Kidney epithelial cell (primary cell): ENCODE data around the gene SUV39H2. TPM values are rescaled to one million over a fixed set of nuclear protein-coding genes. Genes with fewer than 3 reads are reported as not detected.
A peak's percentile ranks its signal among the peaks of the same experiment; 100 is the strongest.

ENCODE experiments used
- DNase-seq: peaks from one replicate; pipeline ENCODE4 v3.0.0-alpha.2; 2010; ENCODE audit warnings: low read depth
- H3K27me3 ChIP-seq: 2 replicates; pipeline ENCODE4 v1.6.0; 2011; ENCODE audit warnings: low read length; ENCODE audit not compliant: control insufficient read depth, insufficient read depth
- H3K36me3 ChIP-seq: 2 replicates; pipeline ENCODE4 v1.5.1; 2011; ENCODE audit warnings: low read length; ENCODE audit not compliant: control insufficient read depth, insufficient read depth
- H3K4me3 ChIP-seq: 2 replicates; pipeline ENCODE4 v1.5.1; 2011; ENCODE audit warnings: low read depth, mild to moderate bottlenecking, control low read depth, low read length
- total RNA-seq: library from RNA; depleted of rRNA; stranded (reverse); fragments of >200 nt; gene quantifications from 2 replicates; pipeline ENCODE4 v1.2.3, GENCODE V29; 2015
- TF ChIP-seq, protein P1 (sequence below): IDR thresholded peaks from 2 replicates; pipeline ENCODE4 v1.5.1; 2011; ENCODE audit warnings: mild to moderate bottlenecking, moderate library complexity, low read length, control low read depth, inconsistent platforms; ENCODE audit not compliant: insufficient read depth, poor library complexity, severe bottlenecking

Gene SUV39H2
- total RNA-seq, 1 donor from 2014 or later = 11.7 TPM

DNA sequence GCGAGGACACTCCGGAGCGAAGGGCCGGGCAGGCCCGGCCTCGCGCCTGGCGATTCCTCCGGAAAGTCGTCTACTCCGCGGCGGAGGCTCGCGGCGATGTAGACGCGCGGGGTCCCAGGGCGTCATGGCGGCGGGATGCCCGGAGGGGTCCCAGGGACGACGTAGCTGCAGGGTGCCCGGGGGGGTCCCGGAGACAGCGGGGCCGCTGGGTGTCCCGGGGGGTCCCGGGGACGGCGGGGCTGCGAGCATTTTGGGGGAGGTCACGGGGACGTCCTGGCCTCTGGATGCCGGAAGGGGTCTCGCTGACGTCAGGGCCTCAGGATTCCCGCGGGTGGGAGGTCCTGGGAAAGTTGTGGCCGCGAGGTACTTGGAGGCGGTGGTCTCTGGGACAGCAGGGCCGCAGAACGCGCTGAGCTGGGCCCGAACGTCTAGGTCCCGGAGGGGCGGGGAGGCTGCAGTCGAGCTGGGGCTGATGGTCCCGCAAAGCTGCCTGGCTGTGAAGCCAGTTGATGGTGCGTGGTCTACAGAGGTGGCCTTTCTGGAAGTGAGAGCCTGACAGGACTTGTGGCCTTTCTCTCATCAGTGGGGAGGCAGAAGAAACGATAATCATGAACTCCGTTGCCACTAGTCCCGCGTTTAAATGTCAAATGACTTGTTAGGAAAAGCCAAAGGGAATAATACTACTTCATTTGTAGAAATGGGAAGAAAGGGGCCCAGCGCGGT, 39.9 kb upstream of the SUV39H2 start:
- Histone ChIP-seq H3K27me3 (no peaks in the 10 kb centered on the region), H3K36me3 (peaks cover 2% of the 10 kb centered on the region), H3K4me3 (peak overlapping the region; percentile 91)
- TF ChIP-seq, protein P1, sequence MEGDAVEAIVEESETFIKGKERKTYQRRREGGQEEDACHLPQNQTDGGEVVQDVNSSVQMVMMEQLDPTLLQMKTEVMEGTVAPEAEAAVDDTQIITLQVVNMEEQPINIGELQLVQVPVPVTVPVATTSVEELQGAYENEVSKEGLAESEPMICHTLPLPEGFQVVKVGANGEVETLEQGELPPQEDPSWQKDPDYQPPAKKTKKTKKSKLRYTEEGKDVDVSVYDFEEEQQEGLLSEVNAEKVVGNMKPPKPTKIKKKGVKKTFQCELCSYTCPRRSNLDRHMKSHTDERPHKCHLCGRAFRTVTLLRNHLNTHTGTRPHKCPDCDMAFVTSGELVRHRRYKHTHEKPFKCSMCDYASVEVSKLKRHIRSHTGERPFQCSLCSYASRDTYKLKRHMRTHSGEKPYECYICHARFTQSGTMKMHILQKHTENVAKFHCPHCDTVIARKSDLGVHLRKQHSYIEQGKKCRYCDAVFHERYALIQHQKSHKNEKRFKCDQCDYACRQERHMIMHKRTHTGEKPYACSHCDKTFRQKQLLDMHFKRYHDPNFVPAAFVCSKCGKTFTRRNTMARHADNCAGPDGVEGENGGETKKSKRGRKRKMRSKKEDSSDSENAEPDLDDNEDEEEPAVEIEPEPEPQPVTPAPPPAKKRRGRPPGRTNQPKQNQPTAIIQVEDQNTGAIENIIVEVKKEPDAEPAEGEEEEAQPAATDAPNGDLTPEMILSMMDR = no peak
- no peak for DNase-seq

DNA sequence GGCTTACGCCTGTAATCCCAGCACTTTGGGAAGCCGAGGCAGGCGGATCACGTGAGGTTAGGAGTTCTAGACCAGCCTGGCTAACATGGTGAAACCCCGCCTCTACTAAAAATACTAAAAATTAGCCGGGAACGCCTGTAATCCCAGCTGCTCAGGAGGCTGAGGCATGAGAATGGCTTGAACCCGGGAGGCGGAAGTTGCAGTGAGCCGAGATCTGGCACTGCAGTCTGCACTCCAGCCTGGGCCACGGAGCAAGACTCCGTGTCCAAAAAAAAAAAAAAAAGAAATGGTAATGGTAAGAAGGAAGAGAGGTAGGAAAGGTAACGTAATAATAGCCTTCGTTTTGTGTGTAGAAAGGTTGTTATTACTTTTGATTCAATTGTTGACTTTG, 39.4 kb upstream of the SUV39H2 start:
- TF ChIP-seq, protein P1 = no peak
- peak overlapping the region; percentile 91 for H3K4me3 ChIP-seq
- no peaks in the 10 kb centered on the region for H3K27me3 ChIP-seq
- peaks cover 2% of the 10 kb centered on the region for H3K36me3 ChIP-seq
- DNase-seq = no peak

DNA sequence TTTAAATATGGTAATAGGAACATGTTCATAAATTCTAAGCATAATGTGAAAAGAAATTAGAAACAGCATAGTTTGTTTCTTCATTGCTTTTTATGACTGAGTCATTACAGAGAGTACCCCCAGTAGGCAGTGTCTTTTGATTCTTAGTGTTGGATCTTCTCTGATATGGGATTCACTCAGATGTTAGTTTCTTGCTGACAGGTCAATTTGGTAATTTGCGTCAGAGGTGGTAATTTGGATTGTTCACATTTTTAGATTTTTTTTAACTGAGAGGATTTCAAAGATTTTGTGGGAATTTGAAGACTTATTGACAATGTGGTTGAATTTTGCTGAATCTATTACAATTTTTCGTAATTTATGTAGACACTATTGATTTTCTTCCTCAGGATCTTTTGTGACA, 38.5 kb upstream of the SUV39H2 start:
- TF ChIP-seq, protein P1 = no peak
- H3K36me3 ChIP-seq = peaks cover 2% of the 10 kb centered on the region
- no peak for DNase-seq
- H3K27me3 ChIP-seq = no peaks in the 10 kb centered on the region
- H3K4me3 ChIP-seq = no peak overlapping the region

DNA sequence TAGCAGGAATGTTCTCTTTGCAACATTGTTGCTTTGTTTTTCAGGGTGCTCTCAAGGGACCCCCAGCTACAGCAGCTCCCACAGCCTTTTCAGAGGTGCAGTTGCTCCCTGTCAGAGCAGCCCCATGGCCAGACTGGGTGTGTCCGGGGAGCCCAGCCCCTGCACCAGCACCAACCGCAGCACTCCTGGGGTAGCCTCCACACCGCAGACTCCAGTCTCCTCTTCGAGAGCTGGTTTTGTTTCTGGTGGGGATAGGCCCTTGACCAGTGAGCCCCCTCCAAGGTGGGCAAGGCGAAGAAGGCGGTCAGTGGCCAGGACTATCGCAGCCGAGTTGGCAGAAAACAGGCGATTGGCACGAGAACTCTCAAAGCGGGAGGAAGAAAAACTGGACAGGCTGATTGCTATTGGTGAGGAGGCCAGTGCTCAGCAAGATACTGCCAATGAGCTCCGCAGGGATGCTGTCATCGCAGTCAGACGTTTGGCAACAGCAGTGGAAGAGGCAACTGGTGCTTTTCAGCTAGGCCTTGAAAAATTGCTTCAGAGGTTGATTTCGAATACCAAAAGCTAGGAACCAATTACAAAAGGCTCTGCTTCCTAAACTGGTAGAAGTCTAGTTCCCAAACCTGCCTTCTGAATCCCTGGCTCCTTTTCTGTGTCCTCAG, 35.2 kb upstream of the SUV39H2 start:
- TF ChIP-seq, protein P1 = no peak
- Histone ChIP-seq H3K36me3 (peaks cover 2% of the 10 kb centered on the region), H3K27me3 (no peaks in the 10 kb centered on the region), H3K4me3 (no peak overlapping the region)
- DNase-seq = no peak

DNA sequence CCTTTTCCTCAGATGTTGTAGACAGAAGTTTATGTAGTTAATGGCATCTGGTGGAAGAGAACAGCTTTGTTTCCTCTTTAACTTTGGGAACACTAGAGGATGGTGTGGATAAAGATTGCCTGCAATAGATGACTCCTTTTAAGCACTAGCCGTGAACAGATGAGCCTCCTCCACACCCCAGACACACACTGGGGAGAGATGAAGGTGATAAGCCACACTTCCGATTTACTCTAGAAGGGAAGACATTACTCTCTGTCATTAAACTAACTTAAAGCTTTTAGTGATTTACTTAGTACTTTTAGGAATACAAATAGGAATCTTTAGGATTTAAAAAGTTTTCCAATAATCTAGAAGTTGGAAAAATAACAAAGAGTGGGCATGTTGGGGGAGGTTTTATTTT, 33.7 kb upstream of the SUV39H2 start:
- no peaks in the 10 kb centered on the region for H3K27me3 ChIP-seq
- no peak for DNase-seq
- H3K36me3 ChIP-seq = peaks cover 2% of the 10 kb centered on the region
- no peak overlapping the region for H3K4me3 ChIP-seq
- TF ChIP-seq, protein P1 = no peak
